ENCODE data around the gene COTL1. TPM values are rescaled to one million over a fixed set of nuclear protein-coding genes. Genes with fewer than 3 reads are reported as not detected.
A peak's percentile ranks its signal among the peaks of the same experiment; 100 is the strongest.

COTL1 gene
- total and polyA plus RNA-seq, 9 of the 15 experiments (the other 6 are each of a cell fraction or from before 2014, with no cell fraction given) = 27.7 to 185 (median 72.5) TPM

GRCh38 chr16:84593825-84594724 lies 23.8 kb downstream of the COTL1 start (continued):
- no peak for TF ChIP-seq HNRNPL (IDR thresholded peaks at IDR 0.05; ENCODE audit: low read depth, low read length)
- no peak for TF ChIP-seq TSHZ1 (CRISPR knock-in tag; IDR thresholded peaks at IDR 0.05)
- TF ChIP-seq SP2 (IDR thresholded peaks at IDR 0.05; ENCODE audit: extremely low read depth, low read depth, low read length, poor library complexity, severe bottlenecking) = no peak
- TF ChIP-seq MCM2 (IDR thresholded peaks at IDR 0.05; ENCODE audit: low read depth) = no peak
- no peak for TF ChIP-seq ZNF311 (CRISPR knock-in tag; IDR thresholded peaks at IDR 0.05)
- TF ChIP-seq ZNF583 (CRISPR knock-in tag; IDR thresholded peaks at IDR 0.05) = peak; percentile 28; the same call in 1 of the 2 replicates
- TF ChIP-seq NR4A1 (CRISPR knock-in tag; IDR thresholded peaks at IDR 0.05) = no peak
- 0 out of 2 replicates have a peak, but pooled peaks have one; percentile 22 for TF ChIP-seq NR4A1 (tag; IDR thresholded peaks at IDR 0.05)
- TF ChIP-seq DMBX1 (CRISPR knock-in tag; IDR thresholded peaks at IDR 0.05; ENCODE audit: borderline replicate concordance) = no peak
- no peak for TF ChIP-seq TCFL5 (CRISPR knock-in tag; conservative IDR thresholded peaks at IDR 0.05)
- peak; percentile 26 to 56 for TF ChIP-seq AFF1 (IDR thresholded peaks at IDR 0.05; ENCODE audit: low read depth in 1 of 2, partially characterized antibody in 2 of 2)
- TF ChIP-seq HNRNPH1 (optimal IDR thresholded peaks at IDR 0.05; ENCODE audit: low read depth, low read length) = no peak
- TF ChIP-seq ZNF282 (CRISPR knock-in tag; IDR thresholded peaks at IDR 0.05) = no peak
- peak; percentile 76; the same call in 1 of the 2 replicates for TF ChIP-seq STAT6 (CRISPR knock-in tag; IDR thresholded peaks at IDR 0.05)
- TF ChIP-seq GABPB2 (CRISPR knock-in tag; conservative IDR thresholded peaks at IDR 0.05) = no peak

Measured in K562 (cell line).